HG02885 (cell line): ENCODE results near the gene PLG.
"Not testable (repeated sequence)": the region's sequence is repeated elsewhere in the genome, so short reads cannot be mapped to it uniquely, and the experiment has no call there.

Experiments
- ATAC-seq: cut with Tn5 transposase; IDR thresholded peaks from one replicate; pipeline ENCODE4 v1.9.1; 2021; ENCODE audit warnings: mild to moderate bottlenecking; ENCODE audit not compliant: unreplicated experiment, poor library complexity

PLG gene

GRCh38 chr6:160802049-160802448, 100.0 kb downstream of the PLG start:
- ATAC-seq, result not testable (repeated sequence)
